HepG2 (cell line): ENCODE measurements around the gene ATP6V0D1. TPM values are rescaled to one million over a fixed set of nuclear protein-coding genes. Genes with fewer than 3 reads are reported as not detected.

Experiments
- ELF1 ChIP-seq: sonication (generic); formaldehyde crosslinking; IDR thresholded peaks from 2 replicates; pipeline ENCODE4 v1.4.0; 2020; ENCODE audit warnings: missing genetic modification reagents
- HNRNPLL ChIP-seq: fragments of 200-400 bp; formaldehyde crosslinking; IDR thresholded peaks from 2 replicates; pipeline ENCODE4 v1.6.1; 2017; ENCODE audit warnings: mild to moderate bottlenecking, low read depth, low read length; ENCODE audit not compliant: poor library complexity, severe bottlenecking
- KDM5A ChIP-seq: fragments of 200-600 bp; sonication (generic); IDR thresholded peaks from 2 replicates; pipeline ENCODE4 v1.7.0; 2018; ENCODE audit warnings: antibody characterized with exemption, mild to moderate bottlenecking, low read length, borderline replicate concordance
- MTF2 ChIP-seq: sonication (generic); formaldehyde crosslinking; IDR thresholded peaks from 2 replicates; pipeline ENCODE4 v1.5.0; 2020; ENCODE audit warnings: missing genetic modification reagents, borderline replicate concordance
- TEAD2 ChIP-seq: sonication (generic); formaldehyde crosslinking; IDR thresholded peaks from 2 replicates; pipeline ENCODE4 v1.9.0; 2021; ENCODE audit warnings: missing genetic modification reagents
- ZFP36L1 ChIP-seq: sonication (generic); formaldehyde crosslinking; IDR thresholded peaks from 2 replicates; pipeline ENCODE4 v1.8.0; 2022; ENCODE audit warnings: mild to moderate bottlenecking, missing genetic modification reagents, moderate library complexity
- ZNF263 ChIP-seq: sonication (generic); formaldehyde crosslinking; IDR thresholded peaks from 2 replicates; pipeline ENCODE4 v1.4.0; 2020; ENCODE audit warnings: missing genetic modification reagents
- ZNF891 ChIP-seq: sonication (generic); formaldehyde crosslinking; IDR thresholded peaks from 2 replicates; pipeline ENCODE4 v1.5.0; 2020; ENCODE audit warnings: mild to moderate bottlenecking, missing genetic modification reagents
- polyA plus RNA-seq, 8 experiments: library from polyadenylated mRNA; depleted of rRNA in 3 of 8; stranded (reverse) in 7 of 8; unstranded in 1 of 8; fragments of >200 nt; fragmentation: Illumina TruSeq in 4 of 8; extraction: Trizol in 4 of 8; gene quantifications; 2 replicates each; pipeline versions ENCODE4 v1.2.1 to v1.2.3, GENCODE V29; 2011 to 2016; ENCODE audit warnings: low read depth in 4 of 8, missing spikeins in 1 of 8, mixed read lengths in 1 of 8; ENCODE audit not compliant: insufficient read depth in 1 of 8
- total RNA-seq, 5 experiments: library from RNA; depleted of rRNA; stranded (reverse); fragments of >200 nt; fragmentation: Illumina TruSeq; extraction: Trizol; gene quantifications; 2 replicates each; pipeline ENCODE4 v1.2.3, GENCODE V29; 2016; ENCODE audit warnings: low read depth in 1 of 5
- TF ChIP-seq, protein P1 (sequence below): sonication (generic); formaldehyde crosslinking; IDR thresholded peaks from 2 replicates; pipeline ENCODE4 v1.8.1; 2022; ENCODE audit warnings: low read depth, mild to moderate bottlenecking, missing genetic modification reagents
- TF ChIP-seq, protein P2 (sequence below): sonication (generic); formaldehyde crosslinking; IDR thresholded peaks from one replicate; pipeline ENCODE4 v1.5.1; 2020; ENCODE audit warnings: mild to moderate bottlenecking, missing genetic modification reagents; ENCODE audit errors: not compliant biosample characterization

The ATP6V0D1 gene
- total and polyA plus RNA-seq, 2 of the 13 experiments (the other 11 are each of a cell fraction or from before 2014, with no cell fraction given) = 51.1 to 61.3 TPM

DNA sequence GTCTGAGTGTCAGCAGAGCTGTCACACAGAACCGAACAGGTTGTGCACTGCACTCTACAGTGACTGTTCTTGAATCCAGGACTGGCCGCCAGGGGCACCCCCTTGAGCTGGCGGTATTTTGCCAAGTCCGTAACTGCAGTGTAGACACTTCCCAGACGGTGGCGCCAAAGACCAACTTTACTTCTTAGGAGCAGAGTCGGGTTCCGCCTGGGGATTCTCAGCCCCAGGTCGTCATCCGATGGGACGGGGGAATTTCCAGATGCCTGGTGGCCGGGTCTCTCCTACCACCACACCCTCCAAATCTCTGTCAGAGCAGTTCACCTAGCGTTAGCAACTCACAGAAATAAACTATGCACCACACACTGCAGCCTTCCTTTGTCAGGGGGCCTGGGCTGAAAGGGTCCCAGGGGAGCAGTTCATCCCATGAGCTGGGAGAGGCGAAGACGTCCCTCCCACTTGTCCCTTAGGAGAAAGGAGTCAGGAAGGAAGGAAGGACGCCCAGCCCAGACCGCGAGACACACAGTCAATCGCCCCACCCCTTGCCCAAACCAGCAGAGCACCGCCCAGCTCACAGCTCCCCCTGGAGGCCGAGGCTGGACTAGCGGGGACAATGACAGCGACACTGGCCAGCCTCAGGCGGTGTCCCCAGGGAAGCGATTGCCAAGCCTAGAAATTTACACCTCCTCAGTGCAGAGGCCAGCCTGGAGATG, 40.3 kb upstream of the ATP6V0D1 start (continued):
- TF ChIP-seq, protein P1, sequence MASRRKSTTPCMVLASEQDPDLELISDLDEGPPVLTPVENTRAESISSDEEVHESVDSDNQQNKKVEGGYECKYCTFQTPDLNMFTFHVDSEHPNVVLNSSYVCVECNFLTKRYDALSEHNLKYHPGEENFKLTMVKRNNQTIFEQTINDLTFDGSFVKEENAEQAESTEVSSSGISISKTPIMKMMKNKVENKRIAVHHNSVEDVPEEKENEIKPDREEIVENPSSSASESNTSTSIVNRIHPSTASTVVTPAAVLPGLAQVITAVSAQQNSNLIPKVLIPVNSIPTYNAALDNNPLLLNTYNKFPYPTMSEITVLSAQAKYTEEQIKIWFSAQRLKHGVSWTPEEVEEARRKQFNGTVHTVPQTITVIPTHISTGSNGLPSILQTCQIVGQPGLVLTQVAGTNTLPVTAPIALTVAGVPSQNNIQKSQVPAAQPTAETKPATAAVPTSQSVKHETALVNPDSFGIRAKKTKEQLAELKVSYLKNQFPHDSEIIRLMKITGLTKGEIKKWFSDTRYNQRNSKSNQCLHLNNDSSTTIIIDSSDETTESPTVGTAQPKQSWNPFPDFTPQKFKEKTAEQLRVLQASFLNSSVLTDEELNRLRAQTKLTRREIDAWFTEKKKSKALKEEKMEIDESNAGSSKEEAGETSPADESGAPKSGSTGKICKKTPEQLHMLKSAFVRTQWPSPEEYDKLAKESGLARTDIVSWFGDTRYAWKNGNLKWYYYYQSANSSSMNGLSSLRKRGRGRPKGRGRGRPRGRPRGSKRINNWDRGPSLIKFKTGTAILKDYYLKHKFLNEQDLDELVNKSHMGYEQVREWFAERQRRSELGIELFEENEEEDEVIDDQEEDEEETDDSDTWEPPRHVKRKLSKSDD (CRISPR knock-in tag) = no peak
- TF ChIP-seq KDM5A (peak; percentile 63; the same call in 1 of the 2 replicates), ZNF263 (CRISPR knock-in tag) (0 out of 2 replicates have a peak, but pooled peaks have one; percentile 46), ELF1 (CRISPR knock-in tag) (peak; percentile 11), HNRNPLL (peak; percentile 24), MTF2 (peak; percentile 52; the same call in 1 of the 2 replicates), TEAD2 (CRISPR knock-in tag) (no peak), ZNF891 (CRISPR knock-in tag) (peak; percentile 82), ZFP36L1 (CRISPR knock-in tag) (no peak)
- TF ChIP-seq, protein P2, sequence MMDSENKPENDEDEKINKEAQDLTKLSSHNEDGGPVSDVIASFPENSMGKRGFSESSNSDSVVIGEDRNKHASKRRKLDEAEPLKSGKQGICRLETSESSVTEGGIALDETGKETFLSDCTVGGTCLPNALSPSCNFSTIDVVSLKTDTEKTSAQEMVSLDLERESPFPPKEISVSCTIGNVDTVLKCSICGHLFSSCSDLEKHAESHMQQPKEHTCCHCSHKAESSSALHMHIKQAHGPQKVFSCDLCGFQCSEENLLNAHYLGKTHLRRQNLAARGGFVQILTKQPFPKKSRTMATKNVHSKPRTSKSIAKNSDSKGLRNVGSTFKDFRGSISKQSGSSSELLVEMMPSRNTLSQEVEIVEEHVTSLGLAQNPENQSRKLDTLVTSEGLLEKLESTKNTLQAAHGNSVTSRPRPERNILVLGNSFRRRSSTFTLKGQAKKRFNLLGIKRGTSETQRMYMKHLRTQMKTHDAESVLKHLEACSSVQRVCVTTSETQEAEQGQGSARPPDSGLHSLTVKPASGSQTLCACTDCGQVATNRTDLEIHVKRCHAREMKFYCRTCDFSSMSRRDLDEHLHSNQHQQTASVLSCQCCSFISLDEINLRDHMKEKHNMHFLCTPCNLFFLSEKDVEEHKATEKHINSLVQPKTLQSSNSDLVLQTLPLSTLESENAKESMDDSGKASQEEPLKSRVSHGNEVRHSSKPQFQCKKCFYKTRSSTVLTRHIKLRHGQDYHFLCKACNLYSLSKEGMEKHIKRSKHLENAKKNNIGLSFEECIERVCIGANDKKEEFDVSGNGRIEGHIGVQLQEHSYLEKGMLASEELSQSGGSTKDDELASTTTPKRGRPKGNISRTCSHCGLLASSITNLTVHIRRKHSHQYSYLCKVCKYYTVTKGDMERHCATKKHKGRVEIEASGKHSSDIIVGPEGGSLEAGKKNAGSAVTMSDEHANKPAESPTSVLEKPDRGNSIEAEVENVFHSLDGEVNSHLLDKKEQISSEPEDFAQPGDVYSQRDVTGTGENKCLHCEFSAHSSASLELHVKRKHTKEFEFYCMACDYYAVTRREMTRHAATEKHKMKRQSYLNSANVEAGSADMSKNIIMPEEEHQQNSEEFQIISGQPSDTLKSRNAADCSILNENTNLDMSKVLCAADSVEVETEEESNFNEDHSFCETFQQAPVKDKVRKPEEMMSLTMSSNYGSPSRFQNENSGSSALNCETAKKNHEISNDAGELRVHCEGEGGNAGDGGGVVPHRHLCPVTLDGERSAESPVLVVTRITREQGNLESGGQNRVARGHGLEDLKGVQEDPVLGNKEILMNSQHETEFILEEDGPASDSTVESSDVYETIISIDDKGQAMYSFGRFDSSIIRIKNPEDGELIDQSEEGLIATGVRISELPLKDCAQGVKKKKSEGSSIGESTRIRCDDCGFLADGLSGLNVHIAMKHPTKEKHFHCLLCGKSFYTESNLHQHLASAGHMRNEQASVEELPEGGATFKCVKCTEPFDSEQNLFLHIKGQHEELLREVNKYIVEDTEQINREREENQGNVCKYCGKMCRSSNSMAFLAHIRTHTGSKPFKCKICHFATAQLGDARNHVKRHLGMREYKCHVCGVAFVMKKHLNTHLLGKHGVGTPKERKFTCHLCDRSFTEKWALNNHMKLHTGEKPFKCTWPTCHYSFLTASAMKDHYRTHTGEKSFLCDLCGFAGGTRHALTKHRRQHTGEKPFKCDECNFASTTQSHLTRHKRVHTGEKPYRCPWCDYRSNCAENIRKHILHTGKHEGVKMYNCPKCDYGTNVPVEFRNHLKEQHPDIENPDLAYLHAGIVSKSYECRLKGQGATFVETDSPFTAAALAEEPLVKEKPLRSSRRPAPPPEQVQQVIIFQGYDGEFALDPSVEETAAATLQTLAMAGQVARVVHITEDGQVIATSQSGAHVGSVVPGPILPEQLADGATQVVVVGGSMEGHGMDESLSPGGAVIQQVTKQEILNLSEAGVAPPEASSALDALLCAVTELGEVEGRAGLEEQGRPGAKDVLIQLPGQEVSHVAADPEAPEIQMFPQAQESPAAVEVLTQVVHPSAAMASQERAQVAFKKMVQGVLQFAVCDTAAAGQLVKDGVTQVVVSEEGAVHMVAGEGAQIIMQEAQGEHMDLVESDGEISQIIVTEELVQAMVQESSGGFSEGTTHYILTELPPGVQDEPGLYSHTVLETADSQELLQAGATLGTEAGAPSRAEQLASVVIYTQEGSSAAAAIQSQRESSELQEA (CRISPR knock-in tag) = no peak
